H9 (cell line): Measurements from ENCODE around the gene SEC23A. TPM values are rescaled to one million over a fixed set of nuclear protein-coding genes. Genes with fewer than 3 reads are reported as not detected.
"Not testable (repeated sequence)": the region's sequence is repeated elsewhere in the genome, so short reads cannot be mapped to it uniquely, and the experiment has no call there.

Experiments
- DNase-seq: peaks from one replicate; pipeline ENCODE4 v3.0.0-alpha.2; 2017
- H2AFZ ChIP-seq: one replicate; pipeline ENCODE4 v1.6.1; 2013; ENCODE audit warnings: mild to moderate bottlenecking, low read length, control low read depth, moderate library complexity
- H2AK5ac ChIP-seq: 2 replicates; pipeline ENCODE4 v1.6.1; 2013; ENCODE audit warnings: low read length, control low read depth, mixed read lengths; ENCODE audit not compliant: insufficient read length
- H2BK120ac ChIP-seq: one replicate; pipeline ENCODE4 v1.6.1; 2013; ENCODE audit warnings: low read depth, mild to moderate bottlenecking, low read length, control low read depth, inconsistent platforms; ENCODE audit not compliant: poor library complexity, severe bottlenecking
- H2BK12ac ChIP-seq: 2 replicates; pipeline ENCODE4 v1.6.1; 2013; ENCODE audit warnings: low read length, control low read depth, mixed read lengths, low read depth; ENCODE audit not compliant: insufficient read length
- H2BK15ac ChIP-seq: 2 replicates; pipeline ENCODE4 v1.6.1; 2013; ENCODE audit warnings: low read depth, low read length, control low read depth
- H2BK20ac ChIP-seq: one replicate; pipeline ENCODE4 v1.6.1; 2013; ENCODE audit warnings: low read depth, mild to moderate bottlenecking, low read length, control low read depth, inconsistent platforms; ENCODE audit not compliant: poor library complexity, severe bottlenecking
- H2BK5ac ChIP-seq: 2 replicates; pipeline ENCODE4 v1.6.1; 2013; ENCODE audit warnings: low read length, control low read depth, mixed read lengths; ENCODE audit not compliant: insufficient read length
- H3K14ac ChIP-seq: 2 replicates; pipeline ENCODE4 v1.6.1; 2013; ENCODE audit warnings: low read length, control low read depth; ENCODE audit not compliant: insufficient read depth
- H3K18ac ChIP-seq: 2 replicates; pipeline ENCODE4 v1.6.1; 2013; ENCODE audit warnings: low read depth, mild to moderate bottlenecking, mixed read lengths, low read length, control low read depth; ENCODE audit not compliant: insufficient read length
- H3K23ac ChIP-seq: 2 replicates; pipeline ENCODE4 v1.6.1; 2013; ENCODE audit warnings: low read length, control low read depth, mixed read lengths, low read depth; ENCODE audit not compliant: insufficient read length
- H3K23me2 ChIP-seq: 2 replicates; pipeline ENCODE4 v1.6.1; 2013; ENCODE audit warnings: low read depth, mild to moderate bottlenecking, mixed read lengths, low read length, control low read depth; ENCODE audit not compliant: insufficient read length, poor library complexity, severe bottlenecking
- H3K27ac ChIP-seq: 2 replicates; pipeline ENCODE4 v1.5.1; 2013; ENCODE audit warnings: low read length, control low read depth, mixed read lengths, low read depth; ENCODE audit not compliant: insufficient read length
- H3K27me3 ChIP-seq: 2 replicates; pipeline ENCODE4 v1.6.1; 2013; ENCODE audit warnings: low read length, control low read depth, inconsistent platforms; ENCODE audit not compliant: insufficient read depth
- H3K4ac ChIP-seq: 2 replicates; pipeline ENCODE4 v1.6.1; 2013; ENCODE audit warnings: low read depth, mild to moderate bottlenecking, control low read depth, inconsistent platforms, low read length, moderate library complexity
- H3K4me1 ChIP-seq: 2 replicates; pipeline ENCODE4 v1.6.1; 2013; ENCODE audit warnings: low read length, control low read depth, inconsistent platforms; ENCODE audit not compliant: insufficient read depth
- H3K4me2 ChIP-seq: 2 replicates; pipeline ENCODE4 v1.6.1; 2013; ENCODE audit warnings: low read length, control low read depth, mixed read lengths; ENCODE audit not compliant: insufficient read length, insufficient read depth
- H3K56ac ChIP-seq: 2 replicates; pipeline ENCODE4 v1.6.1; 2013; ENCODE audit warnings: low read depth, mild to moderate bottlenecking, mixed read lengths, low read length, control low read depth; ENCODE audit not compliant: insufficient read length
- H3K79me1 ChIP-seq: 2 replicates; pipeline ENCODE4 v1.6.1; 2013; ENCODE audit warnings: low read depth, mild to moderate bottlenecking, moderate library complexity, low read length, control low read depth, inconsistent platforms; ENCODE audit not compliant: insufficient read depth, poor library complexity, severe bottlenecking
- H3K79me2 ChIP-seq: 2 replicates; pipeline ENCODE4 v1.6.1; 2013; ENCODE audit warnings: low read length, control low read depth, inconsistent platforms; ENCODE audit not compliant: insufficient read depth
- H3K9ac ChIP-seq: 2 replicates; pipeline ENCODE4 v1.6.1; 2013; ENCODE audit warnings: low read length, control low read depth, mixed read lengths; ENCODE audit not compliant: insufficient read length; ENCODE audit errors: extremely low read depth
- H3K9me3 ChIP-seq: one replicate; pipeline ENCODE4 v1.6.1; 2013; ENCODE audit warnings: low read depth, low read length, inconsistent platforms; ENCODE audit not compliant: control insufficient read depth
- H3T11ph ChIP-seq: one replicate; pipeline ENCODE4 v1.6.1; 2013; ENCODE audit warnings: mild to moderate bottlenecking, low read length, control low read depth, inconsistent platforms
- H4K20me1 ChIP-seq: one replicate; pipeline ENCODE4 v1.6.1; 2013; ENCODE audit not compliant: control insufficient read depth, insufficient read length, insufficient read depth
- H4K5ac ChIP-seq: 2 replicates; pipeline ENCODE4 v1.6.1; 2013; ENCODE audit warnings: low read depth, mild to moderate bottlenecking, mixed read lengths, low read length, control low read depth; ENCODE audit not compliant: insufficient read length
- H4K8ac ChIP-seq: replicated peaks from 2 replicates; pipeline ENCODE4 v1.6.1; 2013; ENCODE audit warnings: low read length, control low read depth, mixed read lengths, low read depth; ENCODE audit not compliant: insufficient read length
- H4K91ac ChIP-seq: 2 replicates; pipeline ENCODE4 v1.6.1; 2013; ENCODE audit warnings: low read depth, mild to moderate bottlenecking, moderate library complexity, mixed read lengths, low read length, control low read depth; ENCODE audit not compliant: insufficient read length
- H3K27ac Mint-ChIP-seq, 3 experiments: 2 replicates in 2 of 3; 3 replicates in 1 of 3; pipeline ENCODE4 v1.8.0; 2020 to 2021; ENCODE audit warnings: mixed read lengths in 3 of 3, mild to moderate bottlenecking in 1 of 3, moderate library complexity in 1 of 3
- H3K27me3 Mint-ChIP-seq: 2 replicates; pipeline ENCODE4 v1.8.0; 2021; ENCODE audit warnings: low read depth, mild to moderate bottlenecking, moderate library complexity, mixed read lengths
- H3K36me3 Mint-ChIP-seq, 3 experiments: 2 replicates in 2 of 3; 3 replicates in 1 of 3; pipeline ENCODE4 v1.8.0; 2020 to 2021; ENCODE audit warnings: low read depth in 3 of 3, mixed read lengths in 3 of 3; ENCODE audit not compliant: insufficient read depth in 1 of 3
- H3K4me1 Mint-ChIP-seq, 2 experiments: 2 replicates each; pipeline ENCODE4 v1.8.0; 2020; ENCODE audit warnings: mixed read lengths in 2 of 2
- H3K4me3 Mint-ChIP-seq, 2 experiments: 2 replicates in 1 of 2; 3 replicates in 1 of 2; pipeline ENCODE4 v1.8.0; 2020 to 2021; ENCODE audit warnings: mild to moderate bottlenecking in 2 of 2, mixed read lengths in 2 of 2, moderate library complexity in 1 of 2
- H3K9me3 Mint-ChIP-seq, 2 experiments: 2 replicates in 1 of 2; 3 replicates in 1 of 2; pipeline ENCODE4 v1.8.0; 2020; ENCODE audit warnings: mild to moderate bottlenecking in 2 of 2, mixed read lengths in 2 of 2, moderate library complexity in 1 of 2
- CTCF ChIP-seq: fragments of 200-600 bp; sonication (generic); conservative IDR thresholded peaks from 3 replicates; pipeline ENCODE4 v1.8.0; 2021; ENCODE audit warnings: antibody characterized with exemption, mild to moderate bottlenecking
- WGBS: extraction: QIAGEN DNeasy Blood & Tissue Kit; methylation state at CpG from one replicate; pipeline ENCODE4 v1.1.7; 2013; ENCODE audit warnings: missing lambda C conversion rate, low lambda C conversion rate, mixed read lengths; ENCODE audit not compliant: insufficient read length; ENCODE audit errors: extremely low coverage; 5-methylcytosine and 5-hydroxymethylcytosine counted together
- total RNA-seq: library from RNA; stranded (reverse); gene quantifications from 2 replicates; pipeline ENCODE4 v1.2.1, GENCODE V29; 2021

Gene SEC23A
- total RNA-seq, 1 experiment from 2014 or later = 55.3 TPM

- no peak for TF ChIP-seq CTCF
- H3K14ac ChIP-seq = no peak overlapping the region
- Mint-ChIP-seq H3K4me3 (no peak overlapping the region), H3K27ac (0 out of 7 replicates have a peak overlapping the region, but pooled peaks of 1 of the 3 experiments have one; percentile 20), H3K27me3 (0 out of 2 replicates have a peak, but pooled peaks cover 2% of the 10 kb centered on the region), H3K9me3 (peaks cover 22 to 24% of the 10 kb centered on the region in 2 experiments), H3K36me3 (peaks cover 36 to 81% (median 80%) of the 10 kb centered on the region in 3 experiments), H3K4me1 (peaks cover 5 to 9% of the 10 kb centered on the region in 2 experiments)
- no peak overlapping the region for H3K27ac ChIP-seq
- H2BK15ac ChIP-seq = no peak overlapping the region
- no peaks in the 10 kb centered on the region for H3K79me2 ChIP-seq
- no peak overlapping the region for H4K5ac ChIP-seq
- no peak overlapping the region for H3K23ac ChIP-seq
- no peak overlapping the region for H3T11ph ChIP-seq
- H2BK20ac ChIP-seq = no peak overlapping the region
- no peaks in the 10 kb centered on the region for H3K9me3 ChIP-seq
- H3K4me1 ChIP-seq = no peaks in the 10 kb centered on the region; the same call in 1 of the 2 replicates
- H2AFZ ChIP-seq = no peak overlapping the region
- H4K20me1 ChIP-seq = no peaks in the 10 kb centered on the region
- H3K9ac ChIP-seq = no peak overlapping the region
- H2BK12ac ChIP-seq = no peak overlapping the region
- WGBS = no CpG with 5 or more reads among the region's 1 CpG
- H2AK5ac ChIP-seq = no peak overlapping the region
- DNase-seq = no peak
- H3K79me1 ChIP-seq = no peaks in the 10 kb centered on the region
- no peaks in the 10 kb centered on the region for H3K23me2 ChIP-seq
- H2BK5ac ChIP-seq = no peak overlapping the region
- H4K91ac ChIP-seq = no peak overlapping the region
- no peak overlapping the region for H2BK120ac ChIP-seq
- H3K4ac ChIP-seq = no peak overlapping the region
- H4K8ac ChIP-seq = no peak overlapping the region
- H3K4me2 ChIP-seq = no peak overlapping the region
- no peak overlapping the region for H3K56ac ChIP-seq
- no peak overlapping the region for H3K18ac ChIP-seq
- no peaks in the 10 kb centered on the region for H3K27me3 ChIP-seq
These were observed 35.4 kb upstream of the SEC23A start for GRCh38 chr14:39138440-39138839.

- DNase-seq, H3K23me2 ChIP-seq, H3K4me3 Mint-ChIP-seq, H2BK12ac ChIP-seq, H3K79me2 ChIP-seq, H3K27me3 ChIP-seq, H2BK5ac ChIP-seq, H3K4me2 ChIP-seq, H2BK120ac ChIP-seq, H3K4me1 Mint-ChIP-seq, H3K9ac ChIP-seq, H3K27ac ChIP-seq, H2AK5ac ChIP-seq, H4K20me1 ChIP-seq, H3K23ac ChIP-seq, H2AFZ ChIP-seq, H3K18ac ChIP-seq, H4K8ac ChIP-seq, H3K56ac ChIP-seq, H4K5ac ChIP-seq, H3T11ph ChIP-seq, H3K79me1 ChIP-seq, H3K14ac ChIP-seq, H3K4ac ChIP-seq, H2BK15ac ChIP-seq, H2BK20ac ChIP-seq, H3K27me3 Mint-ChIP-seq, H4K91ac ChIP-seq, H3K4me1 ChIP-seq, H3K9me3 ChIP-seq: not testable (repeated sequence)
- Mint-ChIP-seq H3K9me3 (peaks cover 19 to 21% of the 10 kb centered on the region in 2 experiments), H3K27ac (0 out of 7 replicates have a peak overlapping the region, but pooled peaks of 1 of the 3 experiments have one; percentile 55), H3K36me3 (peaks cover 32 to 80% (median 78%) of the 10 kb centered on the region in 3 experiments)
- no CpG with 5 or more reads among the region's 8 CpGs for WGBS
These were observed 34.8 kb upstream of the SEC23A start for GRCh38 chr14:39137835-39138234.
